Neural progenitor cell (in vitro differentiated cells): ENCODE results near the gene CCT8. TPM values are rescaled to one million over a fixed set of nuclear protein-coding genes. Genes with fewer than 3 reads are reported as not detected.
A peak's percentile ranks its signal among the peaks of the same experiment; 100 is the strongest.

Experiments used
- DNase-seq: peaks from one replicate; pipeline ENCODE4 v3.0.0-alpha.2; 2016; ENCODE audit warnings: low spot score
- H2AFZ ChIP-seq: fragments of 200-600 bp; sonication (generic); replicated peaks from 2 replicates; pipeline ENCODE4 v1.6.1; 2016; ENCODE audit warnings: antibody characterized with exemption
- H3F3A ChIP-seq: fragments of 200-600 bp; sonication (generic); 2 replicates; pipeline ENCODE4 v1.6.1; 2016; ENCODE audit warnings: antibody characterized with exemption, low read depth
- H3K27ac ChIP-seq: fragments of 200-600 bp; sonication (generic); 2 replicates; pipeline ENCODE4 v1.5.1; 2016; ENCODE audit warnings: mild to moderate bottlenecking
- H3K27me3 ChIP-seq: fragments of 200-600 bp; sonication (generic); 2 replicates; pipeline ENCODE4 v1.6.1; 2016; ENCODE audit warnings: mild to moderate bottlenecking, moderate library complexity
- H3K36me3 ChIP-seq: fragments of 200-600 bp; sonication (generic); 2 replicates; pipeline ENCODE4 v1.5.1; 2016
- H3K4me1 ChIP-seq: fragments of 200-600 bp; sonication (generic); 2 replicates; pipeline ENCODE4 v1.6.1; 2016; ENCODE audit warnings: mixed run types
- H3K4me2 ChIP-seq: fragments of 200-600 bp; sonication (generic); 2 replicates; pipeline ENCODE4 v1.6.1; 2016
- H3K4me3 ChIP-seq: fragments of 200-600 bp; sonication (generic); 2 replicates; pipeline ENCODE4 v1.5.1; 2016
- H3K79me2 ChIP-seq: fragments of 200-600 bp; sonication (generic); 2 replicates; pipeline ENCODE4 v1.6.1; 2016; ENCODE audit warnings: low read depth
- H3K9ac ChIP-seq: fragments of 200-600 bp; sonication (generic); 2 replicates; pipeline ENCODE4 v1.6.1; 2016
- H3K9me3 ChIP-seq: fragments of 200-600 bp; sonication (generic); 2 replicates; pipeline ENCODE4 v1.5.1; 2016; ENCODE audit warnings: low read depth
- H4K20me1 ChIP-seq: fragments of 200-600 bp; sonication (generic); 2 replicates; pipeline ENCODE4 v1.6.1; 2016; ENCODE audit warnings: low read depth
- H3K27ac Mint-ChIP-seq: 3 replicates; pipeline ENCODE4 v1.8.0; 2021; ENCODE audit warnings: mixed read lengths
- H3K27me3 Mint-ChIP-seq: 2 replicates; pipeline ENCODE4 v1.8.0; 2022; ENCODE audit warnings: low read depth, mild to moderate bottlenecking, inconsistent platforms, moderate library complexity, mixed read lengths; ENCODE audit not compliant: insufficient read depth
- H3K36me3 Mint-ChIP-seq: 3 replicates; pipeline ENCODE4 v1.8.0; 2021; ENCODE audit warnings: mixed read lengths
- H3K4me1 Mint-ChIP-seq: 3 replicates; pipeline ENCODE4 v1.8.0; 2021; ENCODE audit warnings: mixed read lengths
- H3K4me3 Mint-ChIP-seq: 3 replicates; pipeline ENCODE4 v1.8.0; 2021; ENCODE audit warnings: mild to moderate bottlenecking, moderate library complexity, mixed read lengths
- H3K9me3 Mint-ChIP-seq: 3 replicates; pipeline ENCODE4 v1.8.0; 2020; ENCODE audit warnings: mixed read lengths
- EZH2 ChIP-seq: fragments of 200-600 bp; sonication (generic); IDR thresholded peaks from 2 replicates; pipeline ENCODE4 v1.6.1; 2017; ENCODE audit warnings: antibody characterized with exemption, mild to moderate bottlenecking, moderate library complexity
- EZH2phosphoT487 ChIP-seq: fragments of 200-600 bp; sonication (generic); IDR thresholded peaks from 2 replicates; pipeline ENCODE4 v1.6.1; 2017; ENCODE audit warnings: antibody characterized with exemption
- total RNA-seq: library from RNA; depleted of rRNA; stranded (reverse); fragments of >200 nt; gene quantifications from 2 replicates; pipeline ENCODE4 v1.2.3, GENCODE V29; 2015; ENCODE audit warnings: low replicate concordance
- TF ChIP-seq, protein P1 (sequence below): fragments of 200-600 bp; sonication (generic); IDR thresholded peaks from 2 replicates; pipeline ENCODE4 v1.5.1; 2017; ENCODE audit warnings: antibody characterized with exemption, mild to moderate bottlenecking

Gene CCT8
- total RNA-seq, 1 donor from 2014 or later = 642 TPM

DNA sequence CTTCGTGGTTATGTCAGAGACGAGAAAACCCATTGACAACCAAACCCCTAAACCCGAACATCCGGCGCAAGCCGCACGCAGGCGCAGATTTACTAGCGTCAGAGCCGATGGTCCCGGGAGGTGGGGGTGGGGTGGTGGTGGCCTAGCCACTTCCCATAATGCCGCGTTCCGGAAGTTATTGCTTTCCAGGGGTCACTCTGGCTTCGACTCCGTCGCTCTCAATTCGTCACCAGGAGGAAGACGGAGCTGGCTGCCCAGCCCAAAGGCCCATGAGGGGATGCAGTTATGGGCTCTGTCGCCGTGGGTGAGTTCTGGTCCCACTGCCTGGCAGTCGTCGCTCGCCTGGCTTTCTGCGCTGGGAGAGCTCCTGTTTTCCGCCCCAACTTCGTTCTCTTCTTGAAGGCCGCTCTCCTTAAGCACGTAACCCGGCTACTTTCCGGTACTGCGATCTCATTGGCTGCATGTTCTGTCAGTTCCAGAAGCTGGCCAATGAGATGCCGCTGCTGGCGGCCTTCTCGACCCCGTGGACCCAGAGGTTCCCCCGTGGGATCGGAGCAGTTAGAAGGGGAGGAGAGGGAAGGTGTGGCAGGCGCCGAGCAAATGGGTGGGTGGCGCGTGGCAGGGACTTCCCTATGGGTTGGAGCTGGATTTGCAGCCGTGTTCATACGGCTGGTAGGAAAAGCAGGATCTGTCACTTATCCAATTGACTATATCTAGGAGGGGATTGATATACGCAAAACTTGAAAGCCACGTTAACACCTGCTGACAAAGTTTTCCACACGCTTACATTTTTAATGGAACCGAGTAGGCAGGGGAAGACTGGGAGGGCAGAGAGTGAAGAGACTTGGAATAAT lies 48.7 kb downstream of the CCT8 start, which contains the start of gene USP16:
Gene USP16, plus strand, starts transcription at position 195 of the 854 bp plus-strand sequence. CDS start 3,246 bp downstream, outside the sequence.
- H3K4me3 ChIP-seq = peak within 1 kb of the TSS; percentile 89
- no peaks in the 10 kb centered on the region for H4K20me1 ChIP-seq
- Mint-ChIP-seq H3K9me3 (no peaks in the 10 kb centered on the region), H3K4me1 (peaks cover 19% of the 10 kb centered on the region), H3K27ac (peak within 1 kb of the TSS; percentile 99), H3K36me3 (peaks cover 1% of the 10 kb centered on the region), H3K4me3 (peak within 1 kb of the TSS; percentile 99), H3K27me3 (peaks cover 4% of the 10 kb centered on the region)
- peaks cover 44% of the 10 kb centered on the region for H3K79me2 ChIP-seq
- no peaks in the 10 kb centered on the region for H3K36me3 ChIP-seq
- peak within 1 kb of the TSS; percentile 96 for H3K9ac ChIP-seq
- peaks cover 6% of the 10 kb centered on the region for H3K4me1 ChIP-seq
- no peaks in the 10 kb centered on the region for H3K9me3 ChIP-seq
- peak within 1 kb of the TSS; percentile 91 for H3K27ac ChIP-seq
- H3F3A ChIP-seq = no peaks in the 10 kb centered on the region
- peak within 1 kb of the TSS; percentile 97 for H2AFZ ChIP-seq
- peak within 1 kb of the TSS; percentile 85 for H3K4me2 ChIP-seq
- DNase-seq = peak; percentile 95
- no peaks in the 10 kb centered on the region for H3K27me3 ChIP-seq
- no peak for TF ChIP-seq EZH2
- no peak for TF ChIP-seq EZH2phosphoT487
- TF ChIP-seq, protein P1, sequence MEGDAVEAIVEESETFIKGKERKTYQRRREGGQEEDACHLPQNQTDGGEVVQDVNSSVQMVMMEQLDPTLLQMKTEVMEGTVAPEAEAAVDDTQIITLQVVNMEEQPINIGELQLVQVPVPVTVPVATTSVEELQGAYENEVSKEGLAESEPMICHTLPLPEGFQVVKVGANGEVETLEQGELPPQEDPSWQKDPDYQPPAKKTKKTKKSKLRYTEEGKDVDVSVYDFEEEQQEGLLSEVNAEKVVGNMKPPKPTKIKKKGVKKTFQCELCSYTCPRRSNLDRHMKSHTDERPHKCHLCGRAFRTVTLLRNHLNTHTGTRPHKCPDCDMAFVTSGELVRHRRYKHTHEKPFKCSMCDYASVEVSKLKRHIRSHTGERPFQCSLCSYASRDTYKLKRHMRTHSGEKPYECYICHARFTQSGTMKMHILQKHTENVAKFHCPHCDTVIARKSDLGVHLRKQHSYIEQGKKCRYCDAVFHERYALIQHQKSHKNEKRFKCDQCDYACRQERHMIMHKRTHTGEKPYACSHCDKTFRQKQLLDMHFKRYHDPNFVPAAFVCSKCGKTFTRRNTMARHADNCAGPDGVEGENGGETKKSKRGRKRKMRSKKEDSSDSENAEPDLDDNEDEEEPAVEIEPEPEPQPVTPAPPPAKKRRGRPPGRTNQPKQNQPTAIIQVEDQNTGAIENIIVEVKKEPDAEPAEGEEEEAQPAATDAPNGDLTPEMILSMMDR = no peak

DNA sequence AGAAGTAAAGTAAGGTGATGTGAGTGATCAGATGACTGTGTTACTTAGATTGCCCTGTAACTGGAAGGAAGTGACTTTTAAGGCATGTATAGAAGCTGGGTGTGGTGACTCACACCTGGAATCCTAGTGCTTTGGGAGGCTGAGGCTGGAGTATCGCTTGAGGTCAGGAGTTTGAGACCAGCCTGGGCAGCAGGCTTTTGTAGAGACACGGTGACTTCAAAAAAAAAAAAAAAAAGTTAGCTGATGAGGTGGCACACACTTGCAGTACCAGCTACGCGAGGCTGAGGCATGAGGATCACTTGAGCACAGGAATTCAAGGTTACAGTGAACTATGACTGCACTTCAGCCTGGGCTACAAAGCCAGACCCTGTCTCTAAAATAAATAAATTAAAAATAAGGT lies 51.3 kb downstream of the CCT8 start:
- Histone ChIP-seq H3K9me3 (no peaks in the 10 kb centered on the region), H3K4me2 (no peak overlapping the region), H3K79me2 (peaks cover 35% of the 10 kb centered on the region), H2AFZ (no peak overlapping the region), H3K27ac (no peak overlapping the region), H3F3A (no peaks in the 10 kb centered on the region), H4K20me1 (no peaks in the 10 kb centered on the region), H3K4me3 (no peak overlapping the region), H3K9ac (no peak overlapping the region), H3K27me3 (no peaks in the 10 kb centered on the region), H3K4me1 (peaks cover 6% of the 10 kb centered on the region), H3K36me3 (no peaks in the 10 kb centered on the region)
- no peak for DNase-seq
- TF ChIP-seq EZH2 (no peak), EZH2phosphoT487 (no peak)
- TF ChIP-seq, protein P1 = no peak
- peaks cover 4% of the 10 kb centered on the region for H3K27me3 Mint-ChIP-seq
- peaks cover 24% of the 10 kb centered on the region for H3K4me1 Mint-ChIP-seq
- H3K36me3 Mint-ChIP-seq = no peaks in the 10 kb centered on the region
- no peak overlapping the region for H3K4me3 Mint-ChIP-seq
- no peaks in the 10 kb centered on the region for H3K9me3 Mint-ChIP-seq
- H3K27ac Mint-ChIP-seq = no peak overlapping the region

DNA sequence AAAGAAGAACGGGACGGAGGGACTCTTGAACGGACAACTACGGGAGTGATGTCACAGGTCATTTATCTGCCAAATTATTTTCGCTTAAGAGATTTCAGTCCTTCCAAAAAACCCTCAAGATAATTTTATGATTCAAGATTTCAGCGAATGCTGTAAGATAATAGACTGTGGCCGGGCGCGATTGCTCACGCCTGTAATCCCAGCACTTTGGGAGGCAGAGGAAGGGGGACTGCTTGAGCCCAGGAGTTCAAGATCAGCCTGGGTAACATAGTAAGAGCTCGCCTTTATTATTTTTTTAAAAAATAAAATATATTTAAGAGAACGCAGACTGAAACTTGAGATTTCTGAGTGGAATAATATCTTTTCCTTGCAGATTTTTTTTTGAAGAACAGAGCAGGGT lies 54.9 kb downstream of the CCT8 start:
- Histone ChIP-seq H2AFZ (peak overlapping the region; percentile 81), H3K36me3 (no peaks in the 10 kb centered on the region), H3K79me2 (peaks cover 12% of the 10 kb centered on the region), H3K4me1 (no peaks in the 10 kb centered on the region), H3K27ac (no peak overlapping the region), H3K27me3 (no peaks in the 10 kb centered on the region), H3K4me2 (peak overlapping the region; percentile 85), H3K9ac (peak overlapping the region; percentile 87), H3K4me3 (peak overlapping the region; percentile 80), H3K9me3 (no peaks in the 10 kb centered on the region), H4K20me1 (no peaks in the 10 kb centered on the region), H3F3A (no peaks in the 10 kb centered on the region)
- DNase-seq = no peak
- Mint-ChIP-seq H3K9me3 (no peaks in the 10 kb centered on the region), H3K4me1 (peaks cover 7% of the 10 kb centered on the region), H3K4me3 (peak overlapping the region; percentile 85), H3K27me3 (no peaks in the 10 kb centered on the region), H3K36me3 (peaks cover 2% of the 10 kb centered on the region), H3K27ac (no peak overlapping the region)
- no peak for TF ChIP-seq EZH2phosphoT487
- TF ChIP-seq, protein P1 = no peak
